Measurements from ENCODE around the gene SMYD3. TPM values are rescaled to one million over a fixed set of nuclear protein-coding genes. Genes with fewer than 3 reads are reported as not detected.

Gene SMYD3
- total RNA-seq, 3 donors from 2014 or later: 16.8 to 28.8 (median 19.5) TPM

GRCh38 chr1:246471688-246472087 is 35.4 kb downstream of the SMYD3 start:
- H3K4me3 ChIP-seq: no peak overlapping the region
- no peaks in the 10 kb centered on the region for H3K4me1 ChIP-seq
- no peaks in the 10 kb centered on the region for H3K9me3 ChIP-seq
- no peaks in the 10 kb centered on the region for H3K36me3 ChIP-seq
- TF ChIP-seq, protein P1, sequence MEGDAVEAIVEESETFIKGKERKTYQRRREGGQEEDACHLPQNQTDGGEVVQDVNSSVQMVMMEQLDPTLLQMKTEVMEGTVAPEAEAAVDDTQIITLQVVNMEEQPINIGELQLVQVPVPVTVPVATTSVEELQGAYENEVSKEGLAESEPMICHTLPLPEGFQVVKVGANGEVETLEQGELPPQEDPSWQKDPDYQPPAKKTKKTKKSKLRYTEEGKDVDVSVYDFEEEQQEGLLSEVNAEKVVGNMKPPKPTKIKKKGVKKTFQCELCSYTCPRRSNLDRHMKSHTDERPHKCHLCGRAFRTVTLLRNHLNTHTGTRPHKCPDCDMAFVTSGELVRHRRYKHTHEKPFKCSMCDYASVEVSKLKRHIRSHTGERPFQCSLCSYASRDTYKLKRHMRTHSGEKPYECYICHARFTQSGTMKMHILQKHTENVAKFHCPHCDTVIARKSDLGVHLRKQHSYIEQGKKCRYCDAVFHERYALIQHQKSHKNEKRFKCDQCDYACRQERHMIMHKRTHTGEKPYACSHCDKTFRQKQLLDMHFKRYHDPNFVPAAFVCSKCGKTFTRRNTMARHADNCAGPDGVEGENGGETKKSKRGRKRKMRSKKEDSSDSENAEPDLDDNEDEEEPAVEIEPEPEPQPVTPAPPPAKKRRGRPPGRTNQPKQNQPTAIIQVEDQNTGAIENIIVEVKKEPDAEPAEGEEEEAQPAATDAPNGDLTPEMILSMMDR (IDR thresholded peaks at IDR 0.05): no peak
- no peak for TF ChIP-seq POLR2A (IDR thresholded peaks at IDR 0.05)
- DNase-seq (ENCODE audit: low spot score in 2 of 2): no peak
- no peaks in the 10 kb centered on the region for H3K27me3 ChIP-seq
- H3K27ac ChIP-seq: no peak overlapping the region
- intact Hi-C loops (cut with DNase I; ENCODE audit: low total_unique reads): no loop called here

DNA sequence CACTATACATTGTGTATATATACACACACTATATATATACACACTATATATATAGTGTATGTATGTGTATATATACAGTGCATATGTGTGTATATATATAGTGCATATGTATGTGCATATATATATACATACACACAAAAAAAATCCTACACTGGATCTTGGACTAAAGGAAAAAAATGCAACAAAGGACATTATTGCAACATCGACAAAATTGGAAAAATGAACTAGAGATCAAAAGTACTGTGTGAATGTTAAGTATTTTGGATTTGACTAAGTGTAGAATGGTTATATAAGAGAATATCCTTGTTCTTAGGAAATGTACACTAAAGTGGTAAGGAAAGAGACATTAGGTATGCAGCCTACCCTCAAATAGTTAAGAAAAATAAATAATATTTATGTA is 36.5 kb downstream of the SMYD3 start:
- no peak overlapping the region for H3K4me3 ChIP-seq
- H3K4me1 ChIP-seq: no peaks in the 10 kb centered on the region
- intact Hi-C loops (cut with DNase I; ENCODE audit: low total_unique reads): no loop called here
- TF ChIP-seq POLR2A (IDR thresholded peaks at IDR 0.05): no peak
- TF ChIP-seq, protein P1 (IDR thresholded peaks at IDR 0.05): no peak
- TF ChIP-seq POLR2AphosphoS5 (IDR thresholded peaks at IDR 0.05): no peak
- H3K9me3 ChIP-seq: no peaks in the 10 kb centered on the region
- H3K36me3 ChIP-seq: no peaks in the 10 kb centered on the region
- H3K27ac ChIP-seq: no peak overlapping the region
- no peaks in the 10 kb centered on the region for H3K27me3 ChIP-seq
- DNase-seq (ENCODE audit: low spot score in 2 of 2): no peak

DNA sequence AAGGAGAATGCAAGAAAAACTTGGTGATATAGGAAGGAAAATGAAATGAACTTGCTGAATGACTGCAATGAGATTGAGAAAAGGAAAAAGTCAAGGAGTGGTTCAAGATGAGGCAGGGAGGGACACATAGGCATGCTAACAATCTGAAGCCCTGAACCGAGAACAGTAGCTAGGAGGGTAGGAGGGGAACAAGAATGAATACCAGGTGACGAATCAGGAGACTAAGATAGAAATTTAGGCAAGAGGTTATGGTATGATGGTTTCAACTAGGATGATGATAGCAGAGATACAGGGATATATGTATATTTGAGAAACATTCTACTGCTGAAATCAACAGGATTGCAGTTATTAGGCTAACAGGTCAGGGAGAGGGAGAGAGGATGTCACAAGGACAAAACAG is 44.1 kb downstream of the SMYD3 start:
- no peaks in the 10 kb centered on the region for H3K4me1 ChIP-seq
- no peak overlapping the region for H3K27ac ChIP-seq
- H3K27me3 ChIP-seq: no peaks in the 10 kb centered on the region
- H3K9me3 ChIP-seq: no peaks in the 10 kb centered on the region
- no peak overlapping the region for H3K4me3 ChIP-seq
- DNase-seq (ENCODE audit: low spot score in 2 of 2): no peak
- H3K36me3 ChIP-seq: no peaks in the 10 kb centered on the region
- intact Hi-C loops (cut with DNase I; ENCODE audit: low total_unique reads): no loop called here
- TF ChIP-seq, protein P1 (IDR thresholded peaks at IDR 0.05): no peak
- TF ChIP-seq POLR2AphosphoS5 (IDR thresholded peaks at IDR 0.05) (no peak), POLR2A (IDR thresholded peaks at IDR 0.05) (no peak)

GRCh38 chr1:246460406-246460805 is 46.7 kb downstream of the SMYD3 start:
- Histone ChIP-seq H3K36me3 (no peaks in the 10 kb centered on the region), H3K4me1 (no peaks in the 10 kb centered on the region), H3K27me3 (no peaks in the 10 kb centered on the region), H3K9me3 (no peaks in the 10 kb centered on the region), H3K27ac (no peak overlapping the region), H3K4me3 (no peak overlapping the region)
- TF ChIP-seq POLR2AphosphoS5 (IDR thresholded peaks at IDR 0.05): no peak
- TF ChIP-seq, protein P1 (IDR thresholded peaks at IDR 0.05): no peak
- TF ChIP-seq POLR2A (IDR thresholded peaks at IDR 0.05): no peak
- intact Hi-C loops (cut with DNase I; ENCODE audit: low total_unique reads): no loop called here
- DNase-seq (ENCODE audit: low spot score in 2 of 2): no peak

DNA sequence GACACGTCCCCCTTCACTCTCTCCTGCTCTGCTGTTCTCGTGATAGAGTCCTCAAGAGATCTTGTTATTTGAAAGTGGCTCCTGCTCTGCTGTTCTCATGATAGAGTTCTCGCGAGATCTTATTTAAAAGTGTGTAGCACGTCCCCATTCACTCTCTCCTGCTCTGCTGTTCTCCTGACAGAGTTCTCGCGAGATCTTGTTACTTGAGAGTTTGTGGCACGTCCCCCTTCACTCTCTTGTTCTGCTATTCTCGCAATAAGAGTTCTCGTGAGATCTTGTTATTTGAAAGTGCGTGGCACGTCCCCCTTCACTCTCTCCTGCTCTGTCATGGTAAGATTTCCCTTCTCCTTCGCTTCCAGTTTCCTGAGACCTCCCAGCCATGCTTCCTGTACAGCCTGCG is 47.9 kb downstream of the SMYD3 start:
- no peak overlapping the region for H3K27ac ChIP-seq
- no peaks in the 10 kb centered on the region for H3K27me3 ChIP-seq
- no peak overlapping the region for H3K4me3 ChIP-seq
- TF ChIP-seq POLR2AphosphoS5 (IDR thresholded peaks at IDR 0.05): no peak
- TF ChIP-seq POLR2A (IDR thresholded peaks at IDR 0.05): no peak
- TF ChIP-seq, protein P1 (IDR thresholded peaks at IDR 0.05): no peak
- intact Hi-C loops (cut with DNase I; ENCODE audit: low total_unique reads): no loop called here
- DNase-seq (ENCODE audit: low spot score in 2 of 2): no peak
- H3K36me3 ChIP-seq: no peaks in the 10 kb centered on the region
- no peaks in the 10 kb centered on the region for H3K9me3 ChIP-seq
- no peaks in the 10 kb centered on the region for H3K4me1 ChIP-seq
